BLaER1 treated with 17β-estradiol and CSF1 and Interleukin-3, amounts not matched to agents 10 nM and 100 nM (cell line): ENCODE results near the gene GABRG3.

Experiments used
- H3K27ac ChIP-seq, 11 experiments: shearing (Covaris generic); formaldehyde crosslinking; 2 replicates each; pipeline ENCODE4 v1.8.1; 2022
- H3K27me3 ChIP-seq, 11 experiments: shearing (Covaris generic); formaldehyde crosslinking; 2 replicates each; pipeline ENCODE4 v1.8.1; 2022
- H3K36me3 ChIP-seq, 11 experiments: shearing (Covaris generic); formaldehyde crosslinking; 2 replicates each; pipeline ENCODE4 v1.8.1; 2022
- H3K4me1 ChIP-seq, 10 experiments: shearing (Covaris generic); formaldehyde crosslinking; 2 replicates each; pipeline ENCODE4 v1.8.1; 2022
- H3K4me2 ChIP-seq, 11 experiments: shearing (Covaris generic); formaldehyde crosslinking; 2 replicates each; pipeline ENCODE4 v1.8.1; 2022
- H3K4me3 ChIP-seq, 10 experiments: shearing (Covaris generic); formaldehyde crosslinking; 2 replicates each; pipeline ENCODE4 v1.8.1; 2022
- H3K9ac ChIP-seq, 11 experiments: shearing (Covaris generic); formaldehyde crosslinking; 2 replicates each; pipeline ENCODE4 v1.8.1; 2022
- H3K9me3 ChIP-seq, 11 experiments: shearing (Covaris generic); formaldehyde crosslinking; replicated peaks in 1 of 11; 2 replicates each; pipeline ENCODE4 v1.8.1; 2022
- H4K20me1 ChIP-seq, 11 experiments: shearing (Covaris generic); formaldehyde crosslinking; 2 replicates each; pipeline ENCODE4 v1.8.1; 2022
- Cebpa-rat ChIP-seq, 11 experiments: shearing (Covaris generic); IDR thresholded peaks; 2 replicates each; pipeline ENCODE4 v1.8.1; 2022

Gene GABRG3

GRCh38 chr15:27065785-27066184 is 94.8 kb downstream of the GABRG3 start:
- Histone ChIP-seq H3K36me3 (no peaks in the 10 kb centered on the region), H3K4me2 (no peak overlapping the region), H3K9ac (no peak overlapping the region), H3K27me3 (no peaks in the 10 kb centered on the region), H4K20me1 (no peaks in the 10 kb centered on the region), H3K4me1 (no peaks in the 10 kb centered on the region; a peak in 1 of 20 replicates), H3K9me3 (peaks cover 16 to 39% (median 24%) of the 10 kb centered on the region in 11 experiments), H3K4me3 (no peak overlapping the region), H3K27ac (no peak overlapping the region)
- TF ChIP-seq Cebpa-rat (IDR thresholded peaks at IDR 0.05) = no peak

GRCh38 chr15:27066446-27066845 is 95.5 kb downstream of the GABRG3 start:
- no peak for TF ChIP-seq Cebpa-rat (IDR thresholded peaks at IDR 0.05)
- H3K9me3 ChIP-seq = peaks cover 16 to 39% (median 24%) of the 10 kb centered on the region in 11 experiments
- H3K36me3 ChIP-seq = no peaks in the 10 kb centered on the region
- no peaks in the 10 kb centered on the region; a peak in 1 of 20 replicates for H3K4me1 ChIP-seq
- no peak overlapping the region for H3K4me2 ChIP-seq
- no peak overlapping the region for H3K4me3 ChIP-seq
- no peaks in the 10 kb centered on the region for H4K20me1 ChIP-seq
- no peak overlapping the region for H3K9ac ChIP-seq
- H3K27ac ChIP-seq = no peak overlapping the region
- no peaks in the 10 kb centered on the region for H3K27me3 ChIP-seq

GRCh38 chr15:27067175-27067574 is 96.2 kb downstream of the GABRG3 start:
- Histone ChIP-seq H3K36me3 (no peaks in the 10 kb centered on the region), H3K4me3 (no peak overlapping the region), H3K4me2 (no peak overlapping the region), H4K20me1 (no peaks in the 10 kb centered on the region), H3K4me1 (no peaks in the 10 kb centered on the region; a peak in 1 of 20 replicates), H3K9me3 (peaks cover 16 to 39% (median 24%) of the 10 kb centered on the region in 11 experiments), H3K27me3 (no peaks in the 10 kb centered on the region), H3K9ac (no peak overlapping the region), H3K27ac (no peak overlapping the region)
- no peak for TF ChIP-seq Cebpa-rat (IDR thresholded peaks at IDR 0.05)

DNA sequence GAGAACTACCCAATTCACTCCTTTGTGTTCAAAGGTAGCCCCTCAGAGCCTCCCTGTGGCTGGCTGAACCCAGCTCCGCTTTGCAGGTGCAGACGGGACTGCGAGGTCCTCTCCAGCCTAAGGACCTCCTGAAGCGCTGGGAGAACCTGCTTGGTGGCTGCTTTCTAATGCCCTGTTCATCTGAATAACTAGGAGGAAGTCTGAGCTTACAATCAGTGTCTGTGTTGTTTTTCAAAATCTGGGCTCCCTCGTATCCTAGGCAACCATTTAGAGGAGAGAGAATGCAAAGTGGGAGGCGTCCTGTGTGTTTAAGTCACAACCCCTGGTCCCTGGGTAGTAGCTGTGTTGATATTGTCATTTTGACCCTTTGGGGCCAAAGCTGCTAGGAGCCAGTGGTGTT is 99.9 kb downstream of the GABRG3 start:
- no peak for TF ChIP-seq Cebpa-rat (IDR thresholded peaks at IDR 0.05)
- Histone ChIP-seq H3K27ac (no peak overlapping the region), H3K4me2 (no peak overlapping the region)

GRCh38 chr15:27074179-27074578 is 103.2 kb downstream of the GABRG3 start:
- TF ChIP-seq Cebpa-rat (IDR thresholded peaks at IDR 0.05) = no peak
- no peaks in the 10 kb centered on the region for H4K20me1 ChIP-seq

More for the DNA sequence above, 99.9 kb downstream of the GABRG3 start:
- H3K9ac ChIP-seq = no peak overlapping the region
- no peaks in the 10 kb centered on the region for H3K4me1 ChIP-seq
- no peaks in the 10 kb centered on the region for H4K20me1 ChIP-seq
- no peaks in the 10 kb centered on the region for H3K36me3 ChIP-seq
- no peak overlapping the region for H3K4me3 ChIP-seq
- H3K27me3 ChIP-seq = no peaks in the 10 kb centered on the region
- peaks cover 16 to 28% (median 24%) of the 10 kb centered on the region in 11 experiments for H3K9me3 ChIP-seq

GRCh38 chr15:27077790-27078189 is 106.8 kb downstream of the GABRG3 start:
- Histone ChIP-seq H3K27me3 (no peaks in the 10 kb centered on the region), H3K9ac (no peak overlapping the region), H3K9me3 (no peaks in the 10 kb centered on the region; a peak in 1 of 22 replicates), H3K4me3 (no peak overlapping the region), H3K27ac (no peak overlapping the region), H3K4me2 (no peak overlapping the region), H4K20me1 (no peaks in the 10 kb centered on the region), H3K4me1 (peaks cover 0 to 14% (median 9%) of the 10 kb centered on the region in 10 experiments; a peak in 12 of 20 replicates), H3K36me3 (no peaks in the 10 kb centered on the region)
- no peak for TF ChIP-seq Cebpa-rat (IDR thresholded peaks at IDR 0.05)

More at GRCh38 chr15:27074179-27074578, 103.2 kb downstream of the GABRG3 start:
- Histone ChIP-seq H3K4me2 (no peak overlapping the region), H3K4me3 (no peak overlapping the region), H3K36me3 (no peaks in the 10 kb centered on the region), H3K27ac (no peak overlapping the region), H3K9me3 (peaks cover under 1 to 5% (median 2%) of the 10 kb centered on the region in 11 experiments; a peak in 10 of 22 replicates), H3K4me1 (no peaks in the 10 kb centered on the region), H3K9ac (no peak overlapping the region), H3K27me3 (no peaks in the 10 kb centered on the region)

DNA sequence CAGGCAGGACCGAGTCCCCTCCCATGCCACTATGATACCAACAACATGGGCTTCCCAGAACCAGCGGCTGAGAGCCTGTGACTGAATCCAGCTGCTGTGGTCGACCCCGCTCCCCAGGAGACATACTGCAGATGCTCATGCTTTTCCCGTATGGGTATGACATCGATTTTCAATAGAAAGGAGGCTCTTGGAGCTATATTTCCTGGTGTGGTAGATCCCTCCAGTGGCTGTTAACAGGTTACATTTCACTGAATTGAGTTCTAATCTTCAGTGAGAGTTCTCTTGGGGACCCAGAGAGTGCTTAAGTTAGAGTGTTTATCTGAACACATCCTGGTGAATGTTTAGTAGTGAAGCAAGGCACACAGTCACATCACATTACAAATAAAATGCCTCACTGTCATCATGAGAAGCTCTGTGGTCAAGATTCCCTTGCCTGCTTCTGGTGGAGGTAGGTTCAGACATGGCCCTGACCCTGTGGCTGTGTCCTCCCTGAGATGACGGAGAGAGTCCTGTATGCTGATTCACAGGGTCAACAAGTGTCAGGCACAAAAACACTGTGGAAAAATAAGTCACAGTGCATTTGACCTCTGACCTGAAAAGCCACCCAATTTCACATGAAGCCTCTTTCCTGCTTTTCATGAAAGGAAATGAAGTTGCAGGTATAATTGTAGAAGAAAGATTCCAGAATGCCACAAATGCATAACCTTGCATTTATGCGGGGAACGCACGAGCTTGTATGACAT is 110.9 kb downstream of the GABRG3 start:
- no peak for TF ChIP-seq Cebpa-rat (IDR thresholded peaks at IDR 0.05)

GRCh38 chr15:27082526-27082925 is 111.5 kb downstream of the GABRG3 start:
- H3K27me3 ChIP-seq = no peaks in the 10 kb centered on the region
- H3K4me1 ChIP-seq = peaks cover 0 to 21% (median 11%) of the 10 kb centered on the region in 10 experiments; a peak in 12 of 20 replicates
- no peaks in the 10 kb centered on the region for H4K20me1 ChIP-seq
- no peak overlapping the region for H3K27ac ChIP-seq
- H3K9me3 ChIP-seq = no peaks in the 10 kb centered on the region
- no peak overlapping the region for H3K9ac ChIP-seq
- H3K36me3 ChIP-seq = no peaks in the 10 kb centered on the region
- no peak for TF ChIP-seq Cebpa-rat (IDR thresholded peaks at IDR 0.05)
- peak overlapping the region in 10 of 11 experiments; percentile 6 to 63 (median 36); a peak in 18 of 22 replicates for H3K4me2 ChIP-seq
- H3K4me3 ChIP-seq = no peak overlapping the region

More for the DNA sequence above, 110.9 kb downstream of the GABRG3 start:
- H3K4me3 ChIP-seq = no peak overlapping the region
- H3K4me2 ChIP-seq = peak overlapping the region in 8 of 11 experiments; percentile 16 to 63 (median 47); a peak in 13 of 22 replicates
- no peaks in the 10 kb centered on the region for H3K27me3 ChIP-seq
- no peak overlapping the region for H3K9ac ChIP-seq
- H3K4me1 ChIP-seq = peaks cover 0 to 21% (median 11%) of the 10 kb centered on the region in 10 experiments; a peak in 12 of 20 replicates
- H3K27ac ChIP-seq = no peak overlapping the region
- H4K20me1 ChIP-seq = no peaks in the 10 kb centered on the region
- no peaks in the 10 kb centered on the region for H3K9me3 ChIP-seq
- H3K36me3 ChIP-seq = no peaks in the 10 kb centered on the region

DNA sequence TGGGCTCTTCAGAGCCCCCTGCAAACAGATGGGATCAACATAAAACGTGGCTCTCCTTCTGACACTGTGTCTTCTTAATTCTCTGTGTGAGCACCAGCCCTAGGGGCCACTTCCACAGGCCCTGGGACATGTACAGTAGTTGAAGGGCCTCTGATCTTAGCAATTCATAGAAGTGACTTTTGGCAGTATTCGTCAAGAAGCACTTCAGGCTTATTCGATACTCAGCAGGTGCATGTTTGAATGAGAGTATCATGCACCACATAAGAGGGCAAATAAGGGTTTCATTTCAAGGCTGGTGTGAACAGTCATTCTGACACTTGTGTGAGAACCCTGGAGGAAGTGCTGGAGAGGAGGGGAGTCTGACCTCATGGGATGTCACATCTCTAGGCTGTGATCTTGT is 113.9 kb downstream of the GABRG3 start:
- TF ChIP-seq Cebpa-rat (IDR thresholded peaks at IDR 0.05) = no peak
- H3K27me3 ChIP-seq = no peaks in the 10 kb centered on the region
- H3K9ac ChIP-seq = no peak overlapping the region
- no peaks in the 10 kb centered on the region for H3K36me3 ChIP-seq
- no peak overlapping the region for H3K4me2 ChIP-seq
- H3K4me3 ChIP-seq = no peak overlapping the region
- H3K27ac ChIP-seq = no peak overlapping the region
- H3K9me3 ChIP-seq = peaks cover 4 to 17% (median 15%) of the 10 kb centered on the region in 11 experiments; a peak in 20 of 22 replicates
- no peaks in the 10 kb centered on the region for H4K20me1 ChIP-seq
- H3K4me1 ChIP-seq = peaks cover 0 to 21% (median 11%) of the 10 kb centered on the region in 10 experiments; a peak in 12 of 20 replicates
